HG02610 (cell line): ENCODE results near the gene SCAP.

ENCODE experiments used
- ATAC-seq: cut with Tn5 transposase; IDR thresholded peaks from one replicate; pipeline ENCODE4 v1.9.1; 2021; ENCODE audit warnings: mild to moderate bottlenecking, moderate library complexity; ENCODE audit not compliant: unreplicated experiment

Gene SCAP

GRCh38 chr3:47432673-47433072 lies 43.1 kb downstream of the SCAP start:
- no peak for ATAC-seq

DNA sequence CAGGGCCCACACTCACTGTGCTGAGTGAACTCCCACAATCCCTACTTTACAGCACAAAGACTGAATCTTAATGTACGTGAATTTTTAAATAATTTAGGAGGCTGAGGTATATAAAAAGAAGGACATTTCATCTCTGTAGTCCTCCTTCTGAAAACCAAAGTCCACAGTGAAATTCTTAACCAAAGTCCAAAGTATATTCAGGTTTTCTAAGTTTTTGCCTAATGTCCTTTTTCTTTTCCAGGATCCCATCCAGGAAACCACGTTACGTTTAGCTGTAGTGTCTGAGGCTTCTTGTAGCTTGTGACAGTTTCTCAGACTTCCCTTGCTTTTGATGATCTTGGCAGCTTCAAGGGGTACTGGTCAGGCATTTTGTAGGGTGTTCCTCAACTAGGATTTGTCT lies 44.5 kb downstream of the SCAP start:
- ATAC-seq = no peak

DNA sequence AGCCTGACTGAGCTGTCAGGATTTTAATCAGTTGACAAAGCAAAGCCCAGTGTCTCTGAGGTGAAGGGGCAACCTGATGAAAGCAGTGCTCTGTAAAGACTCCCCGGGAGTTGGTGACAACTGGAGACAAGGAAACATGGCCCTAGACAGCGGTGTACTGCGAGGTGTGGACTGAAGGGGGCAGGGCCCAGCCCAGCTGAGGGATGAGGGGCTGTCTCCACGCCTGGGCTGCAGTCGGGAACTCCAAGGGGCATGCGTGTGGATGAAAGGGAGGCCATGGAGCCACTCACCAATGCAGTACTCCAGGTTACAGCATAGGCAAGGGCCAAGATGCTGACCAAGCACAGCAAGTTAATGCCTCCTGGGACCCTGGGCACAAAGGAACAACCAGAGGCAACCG lies 45.1 kb downstream of the SCAP start:
- ATAC-seq = no peak

- ATAC-seq = no peak
Observed at GRCh38 chr3:47429476-47430270, 46.1 kb downstream of the SCAP start.

GRCh38 chr3:47428662-47429061 lies 47.1 kb downstream of the SCAP start:
- ATAC-seq = no peak

- ATAC-seq = no peak
Observed at GRCh38 chr3:47427866-47428265, 47.9 kb downstream of the SCAP start.

GRCh38 chr3:47425959-47426358 lies 49.8 kb downstream of the SCAP start:
- no peak for ATAC-seq

GRCh38 chr3:47425383-47425778 lies 50.4 kb downstream of the SCAP start:
- ATAC-seq = no peak

DNA sequence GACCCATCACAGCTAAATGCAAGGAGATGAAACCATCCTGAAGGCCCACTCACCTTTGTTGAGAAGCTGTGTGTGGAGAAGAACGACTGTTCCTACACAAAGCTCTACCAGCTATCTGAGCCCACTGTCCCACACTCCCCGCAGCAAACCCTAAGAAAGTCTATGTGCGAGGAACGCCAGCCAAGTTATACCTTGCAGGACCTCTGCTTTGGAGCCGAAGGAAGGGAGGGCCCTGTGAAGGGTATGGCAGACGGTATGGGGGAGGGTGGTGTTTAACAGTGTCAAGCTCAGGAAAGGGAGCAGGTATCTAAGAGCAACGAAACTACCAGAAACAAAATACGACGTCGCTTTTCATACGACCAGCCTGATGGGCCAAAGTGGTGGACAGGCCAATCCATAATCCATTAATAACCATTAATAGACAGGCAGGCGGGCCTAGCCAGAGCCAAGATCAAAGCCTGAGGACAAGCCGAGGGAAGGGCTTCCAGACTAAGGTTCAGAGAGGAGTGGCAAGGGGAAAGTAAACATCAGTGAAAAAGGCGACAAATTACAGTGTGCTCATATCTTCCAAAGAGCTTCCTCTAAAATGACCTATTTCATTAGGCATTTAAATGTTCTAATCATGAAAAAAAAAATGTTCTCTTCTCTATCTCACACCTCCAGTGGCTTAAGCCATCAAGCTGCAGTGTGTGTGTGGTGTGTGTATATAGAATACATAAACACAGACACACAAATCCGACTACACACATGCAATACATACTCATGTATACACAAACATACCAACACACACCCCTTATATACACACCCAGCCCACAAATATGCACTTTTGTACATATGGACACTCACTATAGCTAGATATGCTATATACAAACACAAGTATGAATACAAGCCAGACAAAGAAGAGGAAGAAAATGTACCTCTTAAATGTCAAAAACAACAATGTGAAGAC lies 51.0 kb downstream of the SCAP start:
- no peak for ATAC-seq

DNA sequence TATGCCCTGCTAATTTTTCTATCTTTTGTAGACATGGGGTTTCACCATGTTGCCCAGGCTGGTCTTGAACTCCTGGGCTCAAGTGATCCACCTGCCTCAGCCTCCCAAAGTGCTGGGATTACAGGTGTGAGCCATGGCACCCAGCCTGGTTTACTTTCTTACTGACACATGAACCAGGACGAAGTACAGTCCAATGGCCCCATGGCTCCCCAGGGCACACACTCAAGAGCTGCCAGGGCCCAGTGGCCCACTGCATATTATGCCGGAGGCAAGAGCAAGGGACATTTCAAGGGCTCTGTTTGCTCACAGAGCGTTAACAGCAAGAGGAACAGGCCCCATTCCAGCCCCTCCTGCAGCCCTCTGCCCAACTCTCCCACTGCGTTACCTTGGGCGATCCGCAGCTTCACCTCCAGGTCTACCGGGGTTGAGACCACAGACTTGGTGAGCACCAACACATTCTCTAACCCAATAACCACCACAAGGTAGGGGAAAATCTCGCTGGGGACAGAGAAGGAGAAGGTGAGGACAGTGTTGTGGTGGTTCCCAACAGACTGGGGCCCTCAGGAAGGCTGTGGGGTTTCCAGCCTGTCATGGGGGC lies 52.1 kb downstream of the SCAP start:
- no peak for ATAC-seq

DNA sequence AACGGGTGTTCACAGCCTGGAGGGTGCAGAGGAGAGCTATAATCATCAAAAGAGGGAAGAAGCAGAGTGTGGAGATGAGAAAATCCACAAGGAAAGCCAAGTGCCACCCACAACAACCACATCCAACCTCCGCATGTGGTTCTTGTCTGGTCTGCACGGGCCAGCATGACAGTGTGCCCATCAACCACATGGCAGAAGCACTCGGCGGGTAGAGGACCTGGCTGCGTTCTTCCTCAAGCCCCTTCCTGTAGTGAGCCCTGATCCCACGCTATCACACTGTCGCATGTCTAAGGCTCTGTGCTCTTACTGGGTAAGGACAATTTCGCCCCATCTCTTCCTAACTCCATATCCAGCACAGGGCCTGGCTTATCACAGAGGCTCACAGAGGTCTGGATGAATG lies 53.0 kb downstream of the SCAP start:
- ATAC-seq = no peak

DNA sequence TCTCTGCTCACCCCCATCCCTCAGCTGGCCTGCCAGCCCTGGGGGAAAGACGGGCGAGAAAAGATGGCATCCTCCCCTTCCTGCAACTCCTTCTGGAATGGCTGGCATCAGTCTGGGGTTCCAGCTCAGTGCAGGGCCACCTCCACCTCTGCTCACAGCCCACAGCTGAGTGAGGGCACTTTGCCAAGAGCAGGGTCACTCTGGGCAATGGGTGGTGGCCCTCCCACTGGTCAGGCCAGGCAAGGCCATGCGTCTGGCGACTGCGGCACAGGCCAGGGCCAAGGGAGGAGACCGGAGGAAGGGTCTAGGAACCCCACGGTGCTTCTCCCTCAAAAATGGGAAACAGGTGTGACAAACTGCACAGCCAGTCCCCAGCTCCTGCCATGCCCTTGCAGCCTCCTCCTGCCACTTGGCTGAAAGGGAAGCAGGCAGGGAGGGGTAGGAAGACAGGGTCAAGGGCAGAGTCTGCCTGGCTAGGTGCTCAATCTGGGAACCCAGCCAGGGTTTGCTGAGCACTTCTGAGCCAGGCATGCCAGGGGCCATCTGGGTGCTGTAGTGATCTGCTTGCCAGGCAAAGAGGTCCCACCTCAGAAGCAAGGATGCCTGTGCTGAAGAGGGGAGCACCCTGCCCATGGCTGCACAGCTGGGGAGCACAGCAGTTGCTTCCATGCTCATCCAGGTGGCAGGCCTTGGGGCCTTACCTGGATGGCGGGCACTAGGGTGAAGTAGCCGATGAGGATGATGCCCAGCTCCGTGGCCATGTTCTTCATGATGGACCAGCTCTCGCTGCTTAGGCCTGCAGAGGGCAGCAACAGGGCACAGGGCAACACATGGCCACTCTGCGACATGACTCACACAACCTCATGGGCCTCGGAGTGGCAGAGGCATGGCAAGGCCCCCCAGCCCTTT lies 53.7 kb downstream of the SCAP start:
- ATAC-seq = no peak

GRCh38 chr3:47420511-47421484 lies 54.9 kb downstream of the SCAP start:
- ATAC-seq = peak; percentile 71

DNA sequence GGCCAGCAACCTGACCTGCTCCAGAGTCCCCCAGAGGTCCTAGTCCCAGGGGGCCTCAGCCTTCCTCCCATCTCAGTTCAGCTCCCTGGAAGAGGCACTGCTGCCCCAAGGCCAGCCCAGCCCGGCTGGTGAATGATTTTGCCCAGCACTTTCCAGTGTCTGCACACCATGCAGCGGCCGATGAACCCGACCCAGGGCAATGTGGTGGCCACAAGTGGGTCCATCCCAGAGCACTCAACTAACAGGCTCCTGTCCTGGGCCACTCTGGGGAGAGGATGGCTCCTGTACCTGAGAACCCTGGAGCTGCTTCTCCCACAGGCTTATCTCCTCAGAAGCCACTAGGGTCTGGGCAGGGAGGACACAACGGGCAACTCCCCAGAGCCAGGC lies 55.7 kb downstream of the SCAP start:
- ATAC-seq = no peak

- ATAC-seq = no peak
Observed at GRCh38 chr3:47419083-47420043, 56.4 kb downstream of the SCAP start.

DNA sequence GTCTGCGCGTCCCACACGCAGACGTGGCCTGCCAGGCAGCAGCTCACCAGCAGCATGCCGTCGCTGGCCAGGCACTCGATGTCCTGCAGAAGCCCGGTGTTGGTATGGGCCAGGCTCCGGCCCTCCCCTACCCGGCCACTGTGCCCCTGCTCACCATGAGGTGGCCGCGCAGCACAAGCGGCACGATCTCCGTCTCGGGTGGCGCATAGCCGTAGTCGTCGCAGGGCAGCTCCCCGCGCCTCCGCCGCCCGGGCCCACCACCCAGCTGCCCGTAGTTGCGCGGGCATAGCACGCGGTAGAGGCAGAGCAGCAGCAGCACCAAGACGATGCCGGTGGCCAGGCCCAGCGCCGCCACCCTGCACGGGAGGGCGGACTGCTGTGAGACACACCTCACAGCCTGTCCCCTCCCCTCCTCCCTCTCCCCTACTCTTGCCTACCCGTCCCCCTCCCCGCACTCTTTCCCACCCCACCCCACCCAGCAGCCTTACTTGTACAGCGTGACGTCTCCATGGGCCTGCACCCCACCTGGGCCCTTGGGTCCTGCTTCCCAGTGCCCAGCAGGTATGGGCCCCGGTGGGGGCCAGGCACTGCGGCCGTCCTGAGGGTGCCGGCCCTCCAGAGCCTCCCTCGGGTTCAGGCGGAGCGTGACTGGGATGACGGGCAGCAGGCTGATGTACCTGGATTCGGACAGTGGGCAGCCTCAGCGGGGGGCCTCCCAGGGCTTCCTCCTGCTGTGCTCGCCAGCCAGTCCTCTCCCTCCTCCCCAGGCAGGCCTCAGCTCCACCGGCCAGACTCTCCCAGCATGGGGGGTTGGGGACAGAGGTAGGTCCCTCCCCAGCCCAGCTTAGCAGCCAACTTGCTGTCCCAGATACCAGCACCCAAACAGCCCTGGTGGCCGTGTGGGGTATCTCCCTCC lies 57.3 kb downstream of the SCAP start:
- no peak for ATAC-seq

DNA sequence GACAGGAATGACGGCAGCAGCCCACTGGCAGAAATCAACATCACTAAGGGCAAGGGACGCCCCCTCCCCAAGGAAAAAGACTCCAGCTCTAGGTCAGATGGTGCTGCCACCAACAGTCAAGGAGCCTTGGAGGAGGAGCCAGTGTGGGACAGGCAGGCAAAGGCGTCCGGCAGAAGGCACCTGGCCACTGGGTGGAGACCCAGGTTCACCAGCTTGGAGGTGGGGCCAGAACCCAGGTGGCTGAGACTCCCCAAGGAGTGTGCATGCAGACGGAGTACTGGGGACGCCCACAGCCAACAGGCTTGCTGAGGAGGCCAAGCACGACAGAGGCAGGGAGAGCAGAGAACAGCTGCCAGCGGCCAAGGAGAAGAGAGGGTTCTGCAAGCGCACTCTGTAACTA lies 59.7 kb downstream of the SCAP start:
- ATAC-seq = no peak
